MM.1S (cell line): ENCODE measurements around the gene SLC25A19.

ENCODE experiments used
- EZH2 ChIP-seq: fragments of 300-600 bp; sonication (generic); optimal IDR thresholded peaks from 2 replicates; pipeline ENCODE3; 2017; ENCODE audit warnings: low read depth, mild to moderate bottlenecking, antibody characterized with exemption, low read length, mixed read lengths
- TF ChIP-seq, protein P1 (sequence below): fragments of 300-600 bp; sonication (generic); IDR thresholded peaks from 2 replicates; pipeline ENCODE4 v1.5.1; 2016; ENCODE audit warnings: antibody characterized with exemption, low read length, mixed read lengths

DNA sequence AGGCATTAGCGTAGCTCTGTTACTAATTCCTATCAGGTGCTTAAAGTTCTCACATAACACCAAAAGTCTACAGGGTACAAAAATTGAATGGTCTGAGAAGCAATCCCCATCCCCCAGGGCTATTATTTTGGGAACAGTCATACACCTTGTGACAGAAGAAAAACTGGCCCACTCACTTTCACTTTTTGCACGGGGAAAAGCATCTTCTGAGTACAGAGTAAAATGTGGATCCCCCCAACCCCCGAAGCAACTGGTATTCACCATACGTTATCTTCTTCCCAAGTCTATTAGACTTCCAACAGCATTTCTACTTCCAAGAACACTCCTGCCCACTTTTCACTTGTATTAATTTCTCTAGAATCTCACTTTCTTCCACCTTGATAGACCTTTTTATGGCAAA, 39.7 kb downstream of the SLC25A19 start:
- TF ChIP-seq, protein P1, sequence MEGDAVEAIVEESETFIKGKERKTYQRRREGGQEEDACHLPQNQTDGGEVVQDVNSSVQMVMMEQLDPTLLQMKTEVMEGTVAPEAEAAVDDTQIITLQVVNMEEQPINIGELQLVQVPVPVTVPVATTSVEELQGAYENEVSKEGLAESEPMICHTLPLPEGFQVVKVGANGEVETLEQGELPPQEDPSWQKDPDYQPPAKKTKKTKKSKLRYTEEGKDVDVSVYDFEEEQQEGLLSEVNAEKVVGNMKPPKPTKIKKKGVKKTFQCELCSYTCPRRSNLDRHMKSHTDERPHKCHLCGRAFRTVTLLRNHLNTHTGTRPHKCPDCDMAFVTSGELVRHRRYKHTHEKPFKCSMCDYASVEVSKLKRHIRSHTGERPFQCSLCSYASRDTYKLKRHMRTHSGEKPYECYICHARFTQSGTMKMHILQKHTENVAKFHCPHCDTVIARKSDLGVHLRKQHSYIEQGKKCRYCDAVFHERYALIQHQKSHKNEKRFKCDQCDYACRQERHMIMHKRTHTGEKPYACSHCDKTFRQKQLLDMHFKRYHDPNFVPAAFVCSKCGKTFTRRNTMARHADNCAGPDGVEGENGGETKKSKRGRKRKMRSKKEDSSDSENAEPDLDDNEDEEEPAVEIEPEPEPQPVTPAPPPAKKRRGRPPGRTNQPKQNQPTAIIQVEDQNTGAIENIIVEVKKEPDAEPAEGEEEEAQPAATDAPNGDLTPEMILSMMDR, result no peak
- no peak for TF ChIP-seq EZH2
